NCI-H1436 (cell line): ENCODE results near the gene UCMA.

ENCODE experiments used
- DNase-seq: peaks from one replicate; lab custom pipeline; 2025; lab: John Stamatoyannopoulos, UW

UCMA gene

DNA sequence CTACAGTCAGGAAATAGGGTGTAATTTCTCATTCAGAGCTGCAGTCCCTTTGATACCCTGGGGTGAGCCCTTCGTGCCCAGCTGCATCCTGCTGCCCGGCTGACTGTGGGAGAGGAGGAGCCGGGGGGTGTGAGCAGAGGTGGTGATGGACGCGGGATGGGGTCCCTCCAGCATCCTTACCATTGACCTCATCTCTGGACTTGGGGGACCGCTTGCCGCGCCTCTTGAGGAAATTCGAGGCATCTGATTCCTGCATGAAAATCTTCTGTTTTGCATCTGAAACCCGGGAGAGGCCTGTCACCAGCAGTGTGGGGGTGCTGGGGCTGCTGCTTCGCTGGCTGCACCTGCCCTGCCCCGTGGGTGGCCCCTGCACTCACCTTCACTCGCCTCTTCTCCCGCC lies 816 bp downstream of the UCMA start:
- no peak for DNase-seq

DNA sequence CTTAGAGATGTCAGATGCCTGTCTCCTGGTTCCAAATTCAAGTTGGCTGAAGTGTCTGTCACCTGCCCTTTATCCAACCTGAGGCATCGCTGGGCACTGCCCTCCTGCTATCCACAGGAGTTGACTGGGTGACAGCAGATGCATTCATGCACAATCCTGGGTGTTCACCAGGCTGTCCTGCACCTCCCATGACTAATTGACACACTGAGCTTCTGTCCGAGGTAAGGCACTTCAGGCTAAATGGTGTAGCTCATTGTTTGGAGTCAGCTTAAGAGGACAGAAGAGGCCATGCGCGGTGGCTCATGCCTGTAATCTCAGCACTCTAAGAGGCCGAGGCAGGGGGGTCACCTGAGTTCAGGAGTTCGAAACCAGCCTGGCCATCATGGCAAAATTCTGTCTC lies 2.4 kb downstream of the UCMA start:
- DNase-seq = no peak

DNA sequence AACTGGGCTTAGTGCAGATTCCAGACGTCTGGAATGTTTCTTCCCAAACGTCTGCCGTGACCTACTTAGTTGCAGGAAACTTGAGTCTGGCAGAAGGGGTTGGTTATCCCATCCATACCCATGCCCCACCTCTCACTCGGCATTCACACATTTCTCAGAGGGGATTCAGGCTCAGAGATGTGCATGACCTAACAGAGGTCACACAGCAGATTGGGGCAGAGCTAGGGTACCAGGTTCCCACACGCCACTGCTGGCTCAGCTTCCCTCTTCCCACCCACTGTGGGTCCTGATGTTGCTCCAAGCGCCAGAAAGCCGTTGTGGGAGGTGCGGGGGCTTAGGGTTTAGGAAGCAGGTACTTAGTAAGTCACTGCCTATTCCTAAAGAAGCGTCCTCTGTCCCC lies 3.0 kb downstream of the UCMA start:
- no peak for DNase-seq

DNA sequence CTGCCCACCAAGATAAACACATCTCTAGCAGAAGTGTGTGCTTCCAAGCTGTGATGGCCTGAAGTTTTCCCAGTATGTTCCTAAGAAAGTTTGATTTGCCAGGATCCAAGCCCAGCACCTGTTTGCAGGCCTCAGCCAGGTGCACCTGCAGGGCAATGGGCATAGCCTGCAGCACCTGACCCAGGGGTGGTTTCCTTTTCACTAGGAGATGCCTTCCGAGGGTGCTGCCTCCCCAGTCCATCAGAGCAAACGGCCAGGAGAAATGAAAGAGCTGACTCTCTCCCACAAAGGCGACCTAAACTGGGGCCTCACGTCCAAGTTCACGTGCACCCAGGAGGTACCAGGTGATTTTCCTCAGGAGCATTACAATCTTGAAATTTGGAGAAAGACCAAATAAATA lies 7.1 kb downstream of the UCMA start:
- no peak for DNase-seq

DNA sequence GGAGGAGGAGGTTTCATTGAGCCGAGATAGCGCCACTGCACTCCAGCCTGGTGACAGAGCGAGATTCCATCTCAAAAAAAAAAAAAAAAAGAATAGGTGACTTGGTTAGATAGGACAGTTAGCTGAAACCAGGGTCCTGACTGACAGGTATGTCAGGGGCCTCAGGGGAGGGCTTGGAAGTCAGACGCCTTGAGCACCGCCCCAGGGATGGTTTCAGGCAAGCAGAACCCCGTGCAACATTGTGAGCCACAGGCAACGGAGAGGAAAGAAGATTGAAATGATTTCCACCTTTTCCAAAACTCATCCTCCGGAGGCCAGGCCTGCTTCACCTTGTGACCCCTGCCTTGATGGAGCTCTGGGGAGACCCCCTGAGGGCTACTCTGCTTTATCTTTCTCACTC lies 8.6 kb downstream of the UCMA start:
- DNase-seq = no peak

DNA sequence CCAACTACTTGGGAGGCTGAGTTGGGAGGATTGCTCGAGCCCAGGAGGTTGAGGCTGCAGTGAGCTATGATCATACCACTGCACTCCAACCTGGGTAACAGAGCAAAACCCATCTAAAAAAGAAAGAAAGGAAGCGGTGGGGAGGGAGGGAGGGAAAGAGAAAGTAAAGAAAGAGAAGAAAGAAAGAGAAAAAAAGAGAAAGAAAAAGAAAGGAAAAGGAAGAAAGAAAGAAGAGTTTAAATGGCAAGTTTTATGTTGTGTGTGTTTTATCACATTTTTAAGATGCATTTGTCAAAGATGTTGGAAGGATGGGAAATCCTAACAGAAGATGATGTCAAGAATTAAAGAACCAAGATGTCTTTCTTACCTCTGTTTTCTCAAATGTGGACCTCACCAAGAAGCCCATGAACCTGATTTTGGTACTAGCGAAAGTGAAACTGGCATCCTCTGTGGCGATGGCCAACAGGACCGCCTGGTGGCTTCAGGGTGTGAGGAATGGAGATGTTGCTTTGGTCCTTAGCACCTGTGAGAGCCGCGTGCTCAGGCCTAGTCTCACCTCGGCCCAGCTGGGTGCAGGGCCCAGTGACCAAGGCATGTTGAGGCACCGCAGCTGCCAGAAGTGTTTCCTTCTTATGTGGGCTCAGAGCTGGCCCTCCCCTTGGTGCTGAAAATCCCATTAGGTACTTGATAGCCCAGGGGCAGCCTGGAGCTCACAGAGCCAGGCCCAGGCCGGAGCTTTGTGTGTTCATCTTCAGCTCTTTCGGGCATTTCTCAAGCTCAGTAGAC lies 9.8 kb downstream of the UCMA start:
- DNase-seq = no peak

DNA sequence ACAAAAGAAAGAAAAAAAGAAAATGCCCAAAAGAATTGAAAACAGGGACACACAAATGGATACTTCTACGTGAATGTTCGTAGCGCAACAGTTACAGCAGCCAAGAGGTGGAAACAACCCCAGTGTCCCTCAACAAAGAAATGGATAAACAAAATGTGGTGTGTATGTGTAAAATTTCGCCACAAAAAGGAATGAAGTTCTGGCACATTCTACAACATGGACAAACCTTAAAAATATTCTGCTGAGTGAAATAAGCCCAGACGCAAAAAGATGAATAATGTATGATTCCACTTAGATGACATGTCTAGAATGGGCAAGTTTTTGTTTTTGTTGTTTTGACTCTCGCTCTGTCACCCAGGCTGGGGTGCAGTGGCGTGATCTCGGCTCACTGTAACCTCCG lies 10.9 kb downstream of the UCMA start:
- DNase-seq = no peak

DNA sequence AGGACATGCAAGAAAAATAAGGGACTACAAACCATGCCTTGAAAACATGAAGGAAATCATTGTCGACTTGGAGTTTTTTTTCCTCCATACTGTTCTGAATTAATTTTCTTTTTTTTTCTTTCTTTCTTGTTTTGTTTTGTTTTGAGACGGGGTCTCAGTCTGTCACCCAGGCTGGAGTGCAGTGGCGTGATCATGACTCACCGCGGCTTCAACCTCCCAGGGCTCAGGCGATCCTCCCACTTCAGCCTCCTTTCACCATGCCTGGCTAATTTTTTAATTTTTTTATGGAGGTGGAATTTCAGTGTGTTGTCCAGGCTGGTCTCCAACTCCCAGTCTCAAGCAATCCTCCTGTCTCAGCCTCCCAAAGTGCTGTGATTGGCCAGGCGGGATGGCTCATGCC lies 11.6 kb downstream of the UCMA start:
- DNase-seq = no peak

DNA sequence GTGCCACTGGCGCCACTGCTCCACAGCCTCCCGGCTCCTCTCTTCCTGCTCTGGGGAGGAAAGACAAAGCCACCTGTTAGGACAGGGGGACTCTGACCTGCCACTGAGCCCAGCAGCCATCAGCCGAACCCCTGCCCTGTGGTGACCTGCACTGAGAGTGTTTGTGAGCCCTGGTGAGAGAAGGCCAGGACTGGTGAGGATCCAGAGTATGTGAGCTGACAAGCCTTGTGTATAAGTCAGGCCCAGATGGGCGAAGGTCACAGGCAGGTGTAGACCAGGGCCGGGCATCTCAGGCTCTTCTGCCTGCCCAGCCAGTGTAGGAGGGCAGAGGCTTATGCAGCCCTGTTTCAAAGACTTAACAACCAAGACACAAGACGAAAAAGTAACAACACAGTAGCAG lies 12.0 kb downstream of the UCMA start:
- no peak for DNase-seq

DNA sequence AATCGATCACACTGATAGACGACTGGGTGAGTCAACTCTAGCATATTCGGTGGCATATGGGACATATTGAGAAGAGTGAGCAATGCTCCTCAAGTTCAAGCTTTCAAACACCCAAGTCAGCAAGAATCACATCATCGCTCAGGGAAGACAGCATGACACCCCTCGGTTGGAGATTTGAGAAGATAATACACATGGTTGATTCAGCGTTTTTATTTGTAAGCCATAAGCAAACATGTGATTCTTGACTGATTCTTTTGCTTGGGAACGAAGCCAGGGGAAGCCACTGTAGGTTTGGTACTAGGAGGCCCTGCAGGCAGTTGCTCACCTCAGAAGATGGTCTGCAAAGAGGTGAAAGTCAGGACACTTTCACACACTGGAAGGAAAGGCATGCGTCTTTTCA lies 12.6 kb downstream of the UCMA start:
- no peak for DNase-seq

DNA sequence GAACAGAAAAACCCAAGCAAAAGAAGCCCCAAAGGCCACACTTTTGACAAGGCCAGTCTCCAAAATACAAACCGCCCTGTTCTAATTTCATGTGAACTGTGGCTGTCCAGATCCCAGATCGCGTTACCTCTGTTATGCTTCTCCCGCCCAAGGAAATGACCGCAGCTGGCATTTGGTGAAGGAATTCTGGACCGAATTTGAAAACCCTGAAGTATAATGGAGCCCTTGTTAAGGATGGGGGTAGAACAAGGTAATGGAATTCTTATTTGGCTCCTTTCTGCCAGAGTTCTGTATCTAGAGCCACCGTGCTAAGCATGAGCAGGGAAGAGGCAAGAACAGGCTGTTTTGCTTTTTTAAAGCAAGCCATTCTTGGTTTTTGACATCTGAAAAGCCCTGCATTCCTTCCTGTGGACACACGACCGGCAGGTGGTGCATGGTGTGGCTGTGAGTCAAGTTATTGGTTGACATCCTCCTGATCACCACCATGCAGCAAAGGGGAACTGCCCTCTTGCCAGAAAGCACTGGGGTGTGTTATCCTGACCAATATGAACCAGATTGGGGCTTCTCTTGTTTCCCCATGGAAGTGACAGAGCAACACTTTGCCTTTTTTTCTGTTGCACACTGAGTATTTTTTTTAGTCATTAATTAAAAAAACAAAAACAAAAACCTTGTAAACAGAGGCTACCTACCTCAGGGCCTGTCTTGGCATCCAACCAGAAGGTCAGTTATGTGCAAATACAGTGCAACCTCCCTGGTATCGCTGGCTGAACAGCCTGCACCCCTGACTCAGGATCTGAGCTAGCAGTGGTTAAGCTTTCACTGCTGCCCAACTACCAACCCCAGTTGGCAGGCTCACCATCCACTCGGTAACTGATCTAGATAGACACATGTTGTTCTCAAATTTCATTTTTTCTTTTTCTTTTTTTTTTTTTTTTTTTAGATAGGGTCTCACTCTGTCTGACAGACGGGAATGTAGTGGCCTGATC lies 14.2 kb downstream of the UCMA start:
- DNase-seq = no peak

DNA sequence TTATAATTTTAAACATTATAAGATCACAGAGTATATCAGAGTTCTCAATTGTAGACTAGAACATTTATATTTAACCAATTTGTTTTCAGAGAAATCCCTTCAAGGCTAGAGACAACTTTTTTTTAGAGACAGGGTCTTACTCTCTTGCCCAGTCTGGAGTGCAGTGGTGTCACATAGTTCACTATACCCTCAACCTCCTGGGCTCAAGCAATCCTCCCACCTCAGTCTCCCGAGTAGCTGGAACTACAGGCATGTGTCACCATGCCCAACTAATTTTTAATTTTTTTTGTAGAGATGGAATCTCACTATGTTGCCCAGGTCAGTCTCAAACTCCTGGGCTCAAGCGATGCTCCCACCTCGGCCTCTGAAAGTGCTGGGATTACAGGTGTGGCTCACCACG lies 15.3 kb downstream of the UCMA start:
- no peak for DNase-seq

DNA sequence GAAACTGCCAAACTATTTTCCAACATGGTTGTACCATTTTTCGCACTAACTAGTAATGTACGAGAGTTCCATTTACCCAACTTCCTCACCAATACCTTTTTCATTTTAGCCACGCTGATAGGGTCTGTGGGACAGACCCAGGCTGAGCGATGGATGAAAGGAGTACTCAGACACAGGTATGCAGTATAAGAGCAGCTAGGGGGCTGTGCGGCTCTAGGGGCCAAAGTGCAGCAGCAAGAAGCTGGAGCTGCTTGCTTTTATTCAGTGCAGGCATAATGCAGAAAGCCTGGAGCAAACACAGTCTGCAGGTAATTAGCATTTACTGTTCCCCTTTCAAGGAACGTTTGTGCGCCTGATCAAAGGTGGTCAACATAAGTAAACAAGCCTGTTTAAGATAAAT lies 21.0 kb downstream of the UCMA start:
- DNase-seq = no peak

DNA sequence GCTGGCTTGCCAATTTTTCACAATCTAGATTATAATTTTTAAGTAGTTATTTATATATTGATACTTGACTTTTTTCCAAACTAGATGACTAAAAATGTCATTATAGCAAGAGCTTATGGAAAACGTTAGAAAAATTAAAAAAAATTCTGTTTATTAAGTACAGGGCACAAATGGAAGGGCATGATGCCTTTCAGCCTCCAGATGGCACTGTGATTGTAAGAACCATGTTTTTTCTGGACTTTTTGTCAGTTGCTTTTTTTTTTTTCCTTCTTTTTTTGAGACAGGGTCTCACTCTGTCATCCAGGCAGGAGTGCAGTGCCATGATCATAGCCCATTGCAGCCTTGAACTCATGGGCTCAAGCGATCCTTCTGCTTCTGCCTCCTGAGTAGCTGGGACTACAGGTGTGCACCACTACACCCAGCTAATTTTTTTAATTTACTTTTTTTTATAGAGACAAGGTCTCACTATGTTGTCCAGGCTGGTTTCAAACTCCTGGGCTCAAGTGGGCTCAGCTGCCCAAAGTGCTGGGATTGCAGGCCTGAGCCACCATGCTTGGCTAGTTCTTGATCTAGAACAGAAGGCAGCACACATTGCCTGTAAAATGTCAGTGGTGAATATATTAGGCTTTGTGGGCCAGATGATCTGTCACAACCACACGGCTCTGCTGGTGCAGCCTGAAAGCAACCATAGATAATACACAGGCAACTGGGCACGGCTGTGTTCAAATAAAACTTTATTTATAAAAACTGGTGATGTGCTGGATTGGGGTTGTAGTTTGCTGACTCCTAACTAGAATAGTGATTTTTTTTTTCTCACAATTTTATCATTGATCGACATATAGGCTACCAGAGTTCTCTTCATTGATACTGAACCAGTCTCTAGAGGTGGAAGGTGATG lies 27.4 kb downstream of the UCMA start:
- DNase-seq = no peak

DNA sequence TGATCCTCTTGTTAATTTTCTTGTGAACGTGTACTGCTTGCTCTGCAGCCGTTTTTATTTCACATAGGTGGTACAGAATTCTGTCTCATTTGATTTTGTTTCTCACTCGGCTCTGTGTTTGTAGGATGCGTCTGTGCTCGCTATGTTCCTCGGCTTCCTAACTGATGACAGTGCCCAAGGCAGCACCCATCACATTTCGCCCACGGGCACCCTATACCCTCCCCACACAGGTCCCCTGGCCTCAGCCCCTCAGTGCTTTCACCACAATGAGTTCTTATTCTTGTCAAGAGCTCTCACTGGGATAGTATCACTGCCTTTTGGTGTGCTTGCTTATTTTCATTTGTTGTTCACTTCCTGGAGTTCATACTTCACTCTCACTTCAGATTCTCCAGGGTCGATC lies 28.1 kb downstream of the UCMA start:
- DNase-seq = no peak

DNA sequence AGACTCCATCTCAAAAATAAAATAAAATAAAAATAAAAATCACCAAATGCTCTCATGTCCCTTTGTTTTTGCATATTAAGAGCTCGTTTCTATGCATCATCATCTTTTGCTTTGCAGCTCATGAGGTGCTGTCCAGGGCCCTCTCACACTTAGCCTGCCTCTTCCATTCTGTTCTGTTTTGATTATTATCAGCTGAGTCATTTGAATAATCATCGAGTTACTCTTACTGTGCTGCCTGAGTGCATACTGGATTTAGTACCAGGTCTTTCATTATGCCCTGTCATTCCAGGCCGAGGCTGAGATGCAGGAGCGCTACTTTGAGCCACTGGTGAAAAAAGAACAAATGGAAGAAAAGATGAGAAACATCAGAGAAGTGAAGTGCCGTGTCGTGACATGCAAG lies 33.0 kb downstream of the UCMA start:
- DNase-seq = no peak

DNA sequence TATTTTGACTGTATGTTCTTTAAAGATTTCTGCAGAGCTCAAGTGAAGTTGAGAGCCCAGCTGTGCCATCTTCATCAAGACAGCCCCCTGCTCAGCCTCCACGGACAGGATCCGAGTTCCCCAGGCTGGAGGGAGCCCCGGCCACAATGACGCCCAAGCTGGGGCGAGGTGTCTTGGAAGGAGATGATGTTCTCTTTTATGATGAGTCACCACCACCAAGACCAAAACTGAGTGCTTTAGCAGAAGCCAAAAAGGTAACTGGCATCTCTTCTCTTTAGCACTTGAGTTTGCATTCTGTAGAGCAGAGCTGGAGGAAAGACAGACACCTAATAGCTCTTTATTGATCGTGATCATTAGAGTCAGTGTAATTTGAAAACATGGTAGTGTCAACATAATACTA lies 39.2 kb downstream of the UCMA start:
- no peak for DNase-seq

DNA sequence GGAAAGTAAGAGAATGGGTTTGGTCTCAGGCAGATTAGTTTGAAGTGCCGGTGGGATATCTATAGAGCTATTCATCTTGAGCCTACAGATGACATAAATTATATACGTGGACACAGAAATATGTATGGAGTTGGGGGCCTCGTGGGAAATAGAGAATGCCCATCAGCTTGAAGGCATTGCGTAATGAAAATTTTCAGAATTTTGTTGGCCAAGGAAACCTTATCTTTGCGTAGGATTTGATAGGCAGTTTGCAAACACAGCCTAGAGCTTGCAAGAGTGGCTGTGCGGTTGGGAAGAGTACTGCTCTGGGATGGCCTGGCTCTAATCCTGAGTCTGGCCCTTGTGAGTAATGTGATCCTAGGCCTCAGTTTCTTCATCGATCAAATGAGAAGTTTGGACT lies 40.5 kb downstream of the UCMA start:
- no peak for DNase-seq

DNA sequence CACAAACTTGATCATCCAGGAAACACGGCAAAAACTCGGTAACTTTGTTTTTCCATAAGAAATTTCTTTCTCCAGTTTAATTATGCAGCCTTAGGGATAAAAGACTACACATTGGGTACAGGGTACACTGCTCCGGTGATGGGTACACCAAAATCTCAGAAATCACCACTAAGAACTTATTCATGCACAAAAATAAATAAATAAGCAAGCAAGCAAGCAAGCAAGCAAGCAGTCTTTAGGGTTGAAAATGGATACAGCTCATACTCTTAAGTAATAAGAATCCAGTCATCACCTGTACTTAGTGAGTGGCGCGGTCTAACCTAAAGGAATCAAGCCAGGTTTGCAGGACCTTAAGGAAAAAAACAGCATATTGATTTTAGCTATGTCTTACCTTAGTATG lies 42.8 kb downstream of the UCMA start:
- DNase-seq = no peak

DNA sequence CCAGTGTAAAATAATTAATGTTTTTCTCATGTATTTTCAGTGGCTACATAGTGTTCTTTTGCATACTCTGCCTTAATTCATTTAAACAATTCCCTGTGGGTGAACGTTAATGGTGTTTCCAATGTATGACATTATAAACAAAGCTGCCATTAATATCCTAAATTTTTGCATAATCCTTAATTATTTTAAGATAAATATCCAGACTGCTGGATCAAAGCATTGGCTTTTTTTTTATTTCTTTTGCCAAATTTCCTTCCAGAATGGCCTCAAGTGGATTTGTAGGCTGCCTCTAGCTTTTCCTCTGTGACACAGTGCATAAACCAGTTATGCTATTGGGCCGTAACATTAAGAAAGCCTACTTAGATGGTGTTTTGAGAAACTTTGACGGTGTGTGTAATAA lies 43.4 kb downstream of the UCMA start:
- DNase-seq = no peak

DNA sequence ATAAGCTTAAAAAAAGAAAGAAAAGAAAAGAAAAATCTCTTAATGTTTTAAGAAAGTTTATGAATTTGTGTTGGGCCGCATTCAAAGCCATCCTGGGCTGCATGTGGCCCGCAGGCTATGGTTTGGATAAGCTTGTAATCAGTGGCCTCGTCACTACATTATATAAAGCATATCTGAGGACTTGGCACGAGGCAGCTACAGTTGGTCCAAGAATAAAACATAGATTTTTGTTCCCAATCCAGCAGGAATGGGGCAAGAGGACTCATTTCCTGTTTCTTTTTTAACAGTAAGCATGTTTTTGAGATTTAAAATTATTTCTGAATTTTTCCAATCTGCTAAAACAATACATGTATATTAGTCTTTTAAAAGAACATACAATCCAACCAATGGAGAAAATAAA lies 44.2 kb downstream of the UCMA start:
- no peak for DNase-seq

DNA sequence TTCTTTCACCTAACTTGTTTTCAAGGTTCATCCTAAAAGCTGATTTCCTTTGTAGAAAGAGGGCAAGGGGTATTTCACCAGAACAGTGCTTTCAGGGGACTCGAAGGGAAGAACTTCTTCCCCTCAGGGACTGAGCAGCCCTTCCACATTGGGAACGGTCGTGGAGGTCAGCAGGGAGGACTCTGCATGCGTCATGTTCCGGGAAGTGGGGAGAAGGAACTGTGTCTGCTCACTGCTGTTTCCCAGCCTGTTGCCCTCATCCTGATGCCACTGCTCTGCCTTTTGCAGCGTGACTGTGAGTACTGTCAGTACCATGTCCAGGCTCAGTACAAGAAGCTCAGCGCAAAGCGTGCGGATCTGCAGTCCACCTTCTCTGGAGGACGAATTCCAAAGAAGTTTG lies 45.6 kb downstream of the UCMA start:
- DNase-seq = no peak
